GM10248 (cell line): ENCODE measurements around the gene PDZRN4.

Experiments
- CTCF ChIA-PET: fragments of 300-600 bp; sonication (Branson Sonifier 250); formaldehyde crosslinking; extraction: SDS; loops from one replicate; lab custom pipeline; 2021; ENCODE audit warnings: antibody characterized with exemption; lab: Yijun Ruan, JAX
- POLR2A ChIA-PET: fragments of 350-650 bp; sonication (Branson Sonifier 250); formaldehyde crosslinking; extraction: SDS; loops from one replicate; lab custom pipeline; 2020; ENCODE audit warnings: antibody characterized with exemption; lab: Yijun Ruan, JAX
- DNase-seq: peaks from one replicate; pipeline ENCODE4 v3.0.0; 2012; ENCODE audit errors: extremely low spot score
- CTCF ChIP-seq: IDR thresholded peaks from 2 replicates; pipeline ENCODE4 v1.5.1; 2012; ENCODE audit warnings: mild to moderate bottlenecking, low read depth; ENCODE audit errors: extremely low read depth, missing control alignments, control extremely low read depth

PDZRN4 gene

GRCh38 chr12:41619705-41620104 is 431.6 kb downstream of the PDZRN4 start:
- DNase-seq, result no peak
- no peak for TF ChIP-seq CTCF
- ChIA-PET CTCF (interaction anchor here (1.3 kb wide), 2 partner anchors 13 to 96 kb away, joined by 3 to 4 read pairs; no protein-coding TSS in a partner anchor), POLR2A (no interaction called here)

- no peak for TF ChIP-seq CTCF
- no peak for DNase-seq
- ChIA-PET CTCF (interaction anchor here (1.0 to 1.6 kb wide), 2 partner anchors 15 to 17 kb away, joined by 3 read pairs; no protein-coding TSS in a partner anchor), POLR2A (no interaction called here)
Measured at GRCh38 chr12:41621291-41621690, 433.2 kb downstream of the PDZRN4 start.
